Measurements from ENCODE around the gene GYS2.

GYS2 gene

GRCh38 chr12:21551841-21552465, 52.7 kb downstream of the GYS2 start:
- DNase-seq: no peak

GRCh38 chr12:21547437-21547836, 57.2 kb downstream of the GYS2 start:
- DNase-seq: no peak

GRCh38 chr12:21546716-21547115, 57.9 kb downstream of the GYS2 start:
- peak; percentile 28 for DNase-seq

- no peak for DNase-seq
Observed at GRCh38 chr12:21545557-21545956, 59.1 kb downstream of the GYS2 start.

- no peak for DNase-seq
Observed at GRCh38 chr12:21543151-21543550, 61.5 kb downstream of the GYS2 start.

GRCh38 chr12:21542403-21542802, 62.2 kb downstream of the GYS2 start:
- no peak for DNase-seq

GRCh38 chr12:21541773-21542172, 62.9 kb downstream of the GYS2 start:
- DNase-seq: no peak

- DNase-seq: no peak
Observed at GRCh38 chr12:21539797-21540196, 64.8 kb downstream of the GYS2 start.

- DNase-seq: no peak
Observed at GRCh38 chr12:21538061-21538653, 66.5 kb downstream of the GYS2 start.

GRCh38 chr12:21529456-21529855, 75.2 kb downstream of the GYS2 start:
- no peak for DNase-seq

GRCh38 chr12:21528953-21529352, 75.7 kb downstream of the GYS2 start:
- no peak for DNase-seq

GRCh38 chr12:21527451-21528180, 77.0 kb downstream of the GYS2 start:
- peak; percentile 26 for DNase-seq

GRCh38 chr12:21526721-21527345, 77.8 kb downstream of the GYS2 start:
- DNase-seq: no peak

GRCh38 chr12:21526053-21526452, 78.6 kb downstream of the GYS2 start, which contains the start of gene SPX:
SPX (plus strand) TSS chr12:21526296; CDS start chr12:21526473, 177 bp downstream.
- peak; percentile 67 for DNase-seq

GRCh38 chr12:21523148-21523547, 81.5 kb downstream of the GYS2 start:
- no peak for DNase-seq

GRCh38 chr12:21521541-21521940, 83.1 kb downstream of the GYS2 start:
- no peak for DNase-seq

- DNase-seq: no peak
Observed at GRCh38 chr12:21518451-21518850, 86.2 kb downstream of the GYS2 start.

GRCh38 chr12:21516281-21516680, 88.4 kb downstream of the GYS2 start:
- no peak for DNase-seq

GRCh38 chr12:21509768-21510167, 94.9 kb downstream of the GYS2 start:
- DNase-seq: no peak

- DNase-seq: no peak
Observed at GRCh38 chr12:21507849-21508248, 96.8 kb downstream of the GYS2 start.

- no peak for DNase-seq
Observed at GRCh38 chr12:21505888-21506287, 98.8 kb downstream of the GYS2 start.

- no peak for DNase-seq
Observed at GRCh38 chr12:21502872-21503271, 101.8 kb downstream of the GYS2 start.

GRCh38 chr12:21502164-21502496, 102.5 kb downstream of the GYS2 start:
- DNase-seq: peak; percentile 35

Data from fibroblast of upper back skin (primary cell).